NCI-H748 (cell line): Measurements from ENCODE around the gene CACNA2D3.
"Not testable (repeated sequence)": the region's sequence is repeated elsewhere in the genome, so short reads cannot be mapped to it uniquely, and the experiment has no call there.

Source experiments
- DNase-seq: peaks from one replicate; lab custom pipeline; 2025; ENCODE audit not compliant: unreplicated experiment; lab: John Stamatoyannopoulos, UW

Gene CACNA2D3

GRCh38 chr3:55091381-55092225, 969.3 kb downstream of the CACNA2D3 start:
- DNase-seq = no peak

GRCh38 chr3:55094676-55095075, 972.3 kb downstream of the CACNA2D3 start:
- DNase-seq = no peak

GRCh38 chr3:55097441-55097840, 975.1 kb downstream of the CACNA2D3 start:
- no peak for DNase-seq

DNA sequence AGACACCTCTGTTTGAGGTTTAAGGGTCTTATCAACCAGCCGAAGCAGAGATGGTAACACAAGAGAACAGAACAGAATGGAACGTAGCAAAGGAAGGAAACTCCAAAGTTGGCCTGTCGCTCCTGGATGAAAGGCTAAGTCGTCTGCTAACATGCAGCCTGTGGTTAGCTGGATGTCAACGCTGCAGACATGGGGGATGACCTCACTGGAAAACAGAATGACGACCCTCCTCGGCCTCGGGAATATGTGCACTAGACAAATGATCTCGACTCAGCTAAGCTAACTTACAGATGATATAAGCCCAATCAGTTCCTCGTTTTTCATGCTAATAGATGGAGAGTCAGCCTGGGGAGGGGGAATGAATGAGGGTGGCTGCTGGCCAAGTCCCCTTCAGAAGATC, 983.3 kb downstream of the CACNA2D3 start:
- no peak for DNase-seq

GRCh38 chr3:55107187-55107586, 984.8 kb downstream of the CACNA2D3 start:
- DNase-seq = no peak

DNA sequence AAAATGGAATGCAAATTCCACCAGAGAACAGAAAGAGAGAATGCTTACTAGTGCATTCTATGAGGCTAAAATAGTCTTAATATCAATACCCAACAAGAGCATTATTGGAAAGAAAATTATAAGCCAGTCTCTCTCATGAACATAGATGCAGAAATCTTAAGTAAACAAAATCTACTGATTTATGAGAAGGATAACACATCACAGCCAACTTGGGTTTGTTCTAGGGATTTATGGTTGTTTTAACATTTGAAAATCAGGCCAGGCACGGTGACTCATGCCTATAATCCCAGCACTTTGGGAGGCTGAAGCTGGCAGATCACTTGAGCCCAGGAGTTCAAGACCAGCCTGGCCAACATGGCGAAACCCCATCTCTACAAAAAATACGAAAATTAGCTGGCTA, 989.6 kb downstream of the CACNA2D3 start:
- not testable (repeated sequence) for DNase-seq

DNA sequence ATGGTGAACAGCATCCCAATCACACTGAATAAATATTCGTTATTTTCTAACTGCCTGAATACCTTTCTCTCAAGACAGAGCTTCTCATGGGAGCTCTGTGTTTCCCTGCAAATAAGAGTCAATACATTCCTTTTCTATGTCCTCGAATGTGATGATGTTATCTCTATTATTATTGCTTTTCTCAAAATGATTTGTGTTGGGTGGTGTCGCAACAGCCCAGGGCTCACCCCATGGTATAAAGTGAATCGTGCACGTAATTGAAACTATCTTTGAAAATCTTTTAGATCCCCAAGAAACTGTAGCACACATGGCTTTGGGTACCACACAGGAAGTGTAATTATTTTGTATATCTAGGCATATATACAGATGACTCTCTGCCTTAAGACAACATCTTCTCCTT, 996.1 kb downstream of the CACNA2D3 start:
- DNase-seq = no peak

GRCh38 chr3:55119268-55119667, 996.9 kb downstream of the CACNA2D3 start:
- DNase-seq = no peak

DNA sequence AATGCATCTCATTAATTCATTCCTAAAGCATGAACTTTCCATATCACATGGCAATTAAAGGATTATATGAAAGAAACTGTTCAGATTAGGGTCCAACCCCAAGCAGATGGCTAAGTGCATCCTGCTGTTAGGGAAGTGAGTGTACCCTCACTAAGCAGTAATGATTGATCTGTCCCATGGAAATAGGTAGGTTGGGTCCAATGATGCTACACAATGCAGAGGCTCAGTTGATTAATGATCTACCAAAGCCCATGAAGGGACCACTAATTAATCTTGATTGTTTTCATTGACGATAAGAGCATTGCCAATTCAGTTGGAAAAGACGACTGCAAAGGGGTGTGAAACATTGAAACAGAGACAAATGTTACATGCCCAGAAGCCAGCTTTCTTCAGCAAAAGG, 1000.0 kb downstream of the CACNA2D3 start:
- DNase-seq = no peak
